Measurements from ENCODE around the gene CSK.

Gene CSK

GRCh38 chr15:74801311-74801997 lies 19.6 kb downstream of the CSK start:
- DNase-seq (ENCODE audit: low spot score): no peak

GRCh38 chr15:74802290-74802689 lies 20.4 kb downstream of the CSK start:
- no peak for DNase-seq (ENCODE audit: low spot score)

- DNase-seq (ENCODE audit: low spot score): no peak
Measured at GRCh38 chr15:74802862-74803447, 21.1 kb downstream of the CSK start.

GRCh38 chr15:74804935-74805334 lies 23.1 kb downstream of the CSK start:
- no peak for DNase-seq (ENCODE audit: low spot score)

GRCh38 chr15:74807282-74807681 lies 25.4 kb downstream of the CSK start:
- no peak for DNase-seq (ENCODE audit: low spot score)

- no peak for DNase-seq (ENCODE audit: low spot score)
Measured at GRCh38 chr15:74808078-74808839, 26.4 kb downstream of the CSK start.

- DNase-seq (ENCODE audit: low spot score): no peak
Measured at GRCh38 chr15:74808840-74809229, 27.0 kb downstream of the CSK start.

- no peak for DNase-seq (ENCODE audit: low spot score)
Measured at GRCh38 chr15:74809242-74809641, 27.4 kb downstream of the CSK start.

GRCh38 chr15:74809956-74810355 lies 28.1 kb downstream of the CSK start:
- no peak for DNase-seq (ENCODE audit: low spot score)

GRCh38 chr15:74812533-74812932 lies 30.7 kb downstream of the CSK start, which contains the start of gene LMAN1L:
Gene LMAN1L, plus strand, starts transcription at chr15:74812835. Its CDS starts 20 bp downstream, at chr15:74812855.
- DNase-seq (ENCODE audit: low spot score): no peak

GRCh38 chr15:74815121-74815934 lies 33.4 kb downstream of the CSK start:
- DNase-seq (ENCODE audit: low spot score): no peak

- DNase-seq (ENCODE audit: low spot score): no peak
Measured at GRCh38 chr15:74815961-74816360, 34.1 kb downstream of the CSK start.

- DNase-seq (ENCODE audit: low spot score): no peak
Measured at GRCh38 chr15:74816624-74817369, 34.9 kb downstream of the CSK start.

- DNase-seq (ENCODE audit: low spot score): peak; percentile 71
Measured at GRCh38 chr15:74817370-74817737, 35.5 kb downstream of the CSK start.

- no peak for DNase-seq (ENCODE audit: low spot score)
Measured at GRCh38 chr15:74820056-74820455, 38.2 kb downstream of the CSK start.

GRCh38 chr15:74821091-74821789 lies 39.4 kb downstream of the CSK start:
- DNase-seq (ENCODE audit: low spot score): no peak

- DNase-seq (ENCODE audit: low spot score): no peak
Measured at GRCh38 chr15:74821790-74822158, 39.9 kb downstream of the CSK start.

GRCh38 chr15:74822233-74822632 lies 40.4 kb downstream of the CSK start:
- DNase-seq (ENCODE audit: low spot score): no peak

- no peak for DNase-seq (ENCODE audit: low spot score)
Measured at GRCh38 chr15:74823324-74823723, 41.4 kb downstream of the CSK start.

- DNase-seq (ENCODE audit: low spot score): no peak
Measured at GRCh38 chr15:74824976-74825375, 43.1 kb downstream of the CSK start.

GRCh38 chr15:74825866-74826265 lies 44.0 kb downstream of the CSK start:
- no peak for DNase-seq (ENCODE audit: low spot score)

Measured in HuH-7.5 (cell line).